GM18519 (cell line): ENCODE results near the gene VSTM2B.

ENCODE experiments used
- ATAC-seq: cut with Tn5 transposase; IDR thresholded peaks from one replicate; pipeline ENCODE4 v1.9.1; 2021; ENCODE audit warnings: mild to moderate bottlenecking, moderate library complexity; ENCODE audit not compliant: unreplicated experiment, low FRiP score

VSTM2B gene

DNA sequence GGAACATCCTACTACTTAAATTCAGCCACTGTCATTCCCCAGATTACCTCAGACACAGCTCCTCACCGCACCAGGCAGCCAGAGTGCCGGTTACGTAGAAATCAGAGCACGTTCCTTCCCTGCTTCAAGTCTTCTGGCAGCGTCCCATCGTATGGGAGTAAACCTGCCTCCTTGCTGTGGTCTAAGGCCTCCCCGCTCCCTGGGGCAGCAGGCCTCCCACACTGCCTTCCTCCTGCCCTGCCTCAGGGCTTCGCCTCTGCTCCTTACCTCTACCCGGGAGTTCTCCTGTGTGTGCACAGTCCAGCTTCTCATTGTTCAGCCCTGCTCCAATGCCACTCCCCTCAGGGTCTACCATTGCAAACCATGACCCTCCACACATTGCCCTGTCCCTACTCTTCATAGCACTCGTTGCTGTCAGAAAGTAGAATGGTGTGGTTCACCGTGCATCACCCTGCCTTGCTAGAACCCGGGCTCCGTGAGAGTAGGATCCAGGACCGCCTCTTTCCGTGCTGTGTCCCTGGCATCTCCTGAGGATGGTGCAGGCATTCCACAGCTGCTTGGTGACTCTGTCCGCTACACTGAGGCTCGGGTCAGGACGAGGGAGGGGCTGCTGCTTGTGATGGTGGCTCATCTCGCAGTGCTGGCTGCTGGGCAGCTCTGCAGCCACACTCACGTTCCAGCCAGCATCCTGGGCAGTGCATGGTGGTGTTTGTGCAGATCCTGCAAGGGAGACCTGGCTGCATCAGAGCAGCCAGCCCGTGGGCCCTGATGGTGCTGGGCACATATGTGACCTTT is 87.2 kb downstream of the VSTM2B start:
- no peak for ATAC-seq

- ATAC-seq = no peak
These were observed 88.3 kb downstream of the VSTM2B start for GRCh38 chr19:29614046-29614445.
